HG03039 (cell line): ENCODE data around the gene ZNRF3.
"Not testable (repeated sequence)": the region's sequence is repeated elsewhere in the genome, so short reads cannot be mapped to it uniquely, and the experiment has no call there.

Experiments used
- ATAC-seq: cut with Tn5 transposase; IDR thresholded peaks from one replicate; pipeline ENCODE4 v1.9.1; 2021; ENCODE audit warnings: mild to moderate bottlenecking, moderate library complexity; ENCODE audit not compliant: unreplicated experiment

The ZNRF3 gene

DNA sequence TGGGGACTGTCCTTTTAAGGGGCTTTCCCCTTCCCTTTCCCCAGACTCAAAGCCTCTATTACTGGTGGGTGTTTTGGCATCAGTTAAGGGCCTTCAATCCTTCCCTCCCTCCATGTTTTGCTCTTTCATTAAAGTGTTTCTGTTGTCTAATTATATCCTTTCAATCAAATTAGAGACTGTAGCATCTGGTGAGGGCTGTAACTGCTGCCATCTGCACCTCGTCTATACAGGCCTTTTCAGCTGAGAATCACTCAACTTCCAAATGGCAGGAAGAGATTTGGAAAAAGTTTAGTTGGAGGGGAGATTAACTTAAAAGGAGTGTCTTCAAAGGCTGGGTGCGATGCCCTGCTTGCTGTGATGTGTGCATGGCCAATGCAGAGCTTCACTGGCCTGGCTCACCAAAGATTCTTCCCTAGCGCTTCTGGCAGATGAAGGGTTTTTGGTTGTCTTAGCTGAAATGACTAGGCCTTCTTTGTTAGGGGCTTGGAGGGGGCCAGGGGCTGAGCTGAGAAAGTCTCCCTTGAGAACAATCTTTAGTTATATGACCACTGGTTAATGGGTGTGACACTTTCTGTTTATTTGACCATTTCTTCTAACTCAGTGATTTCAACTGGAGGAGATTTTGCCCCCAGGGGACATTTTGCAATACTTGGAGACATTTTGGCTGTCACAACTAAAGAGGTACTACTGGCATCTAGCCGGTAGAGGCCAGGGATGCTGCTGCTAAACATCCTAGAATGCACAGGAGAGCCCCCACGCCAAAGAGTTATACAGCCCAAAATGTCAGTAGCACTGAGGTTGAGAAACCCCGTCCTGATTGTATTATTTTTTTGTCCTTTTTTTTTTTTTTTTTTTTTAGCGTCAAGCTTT, 197.0 kb downstream of the ZNRF3 start:
- ATAC-seq = no peak

DNA sequence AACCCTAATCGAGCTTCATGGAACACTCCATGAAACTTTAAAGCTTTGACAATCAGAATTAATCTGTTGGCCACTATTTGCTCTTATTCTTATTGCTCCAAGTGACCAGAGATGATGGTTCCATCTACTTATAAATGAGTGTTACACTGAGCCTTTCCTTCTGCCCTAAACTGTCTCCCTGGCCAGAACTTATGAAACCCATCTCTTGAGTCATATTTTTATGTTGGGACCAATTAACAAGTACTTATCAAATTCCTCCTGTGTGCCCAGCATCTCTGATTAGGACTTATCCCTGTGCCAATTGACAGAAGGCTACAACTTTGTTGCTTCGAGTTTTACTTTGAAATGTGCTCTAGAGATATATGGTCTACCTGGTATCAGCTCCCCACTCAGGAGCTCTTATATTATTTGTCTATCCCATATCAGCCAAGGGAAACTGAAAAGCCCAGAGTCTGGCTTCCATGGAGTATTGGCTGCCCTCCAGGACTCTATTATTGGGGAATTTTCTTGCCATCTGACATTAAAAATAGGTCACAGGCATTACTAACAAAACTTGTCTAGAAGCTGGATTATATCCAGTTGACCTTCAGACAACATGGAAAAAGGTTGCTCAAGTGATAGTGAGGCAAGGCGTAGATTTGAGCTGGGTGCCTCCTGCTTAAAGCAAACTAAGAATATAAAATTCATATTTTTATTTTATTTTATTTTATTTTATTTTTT, 198.3 kb downstream of the ZNRF3 start:
- ATAC-seq = no peak

- no peak for ATAC-seq
Measured at GRCh38 chr22:29082826-29083545, 199.6 kb downstream of the ZNRF3 start.

DNA sequence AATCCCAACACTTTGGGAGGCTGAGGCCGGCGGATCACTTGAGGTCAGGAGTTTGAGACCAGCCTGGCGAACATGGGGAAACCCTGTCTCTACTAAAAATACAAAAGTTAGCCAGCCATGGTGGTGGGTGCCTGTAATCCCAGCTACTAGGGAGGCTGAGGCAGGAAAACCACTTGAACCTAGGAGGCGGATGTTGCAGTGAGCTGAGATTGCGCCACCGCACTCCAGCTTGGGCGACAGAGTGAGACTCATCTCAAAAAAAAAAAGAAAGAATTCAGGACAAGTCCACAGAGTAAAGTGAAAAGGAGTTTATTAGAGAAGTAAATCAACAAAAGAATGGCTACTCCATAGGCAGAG, 200.2 kb downstream of the ZNRF3 start:
- ATAC-seq = not testable (repeated sequence)

DNA sequence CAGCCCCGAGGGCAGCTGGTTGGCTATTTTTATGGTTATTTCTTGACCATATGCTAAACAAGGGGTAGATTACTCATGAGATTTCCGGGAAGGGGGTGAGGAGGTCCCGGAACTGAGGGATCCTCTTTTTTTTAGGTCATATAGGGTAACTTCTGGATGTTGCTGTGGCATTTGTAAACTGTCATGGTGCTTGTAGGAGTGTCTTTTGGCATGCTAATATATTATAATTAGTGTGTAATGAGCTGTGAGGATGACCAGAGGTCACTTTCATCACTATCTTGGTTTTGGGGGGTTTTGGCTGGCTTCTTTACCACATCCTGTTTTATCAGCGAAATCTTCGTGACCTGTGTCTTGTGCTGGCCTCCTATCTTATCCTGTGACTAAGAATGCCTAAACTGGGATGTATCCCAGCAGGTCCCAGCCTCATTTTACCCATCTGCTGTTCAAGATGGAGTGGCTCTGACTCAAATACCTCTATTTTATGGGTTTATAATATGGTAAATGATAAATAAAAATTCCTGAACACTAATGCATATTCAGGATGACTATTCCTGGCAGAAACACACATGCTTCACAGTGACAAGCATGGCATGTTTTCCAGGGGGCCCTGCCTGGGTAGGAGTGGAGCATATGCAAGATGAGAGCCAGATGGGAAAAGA, 200.7 kb downstream of the ZNRF3 start:
- no peak for ATAC-seq

GRCh38 chr22:29087012-29087411, 203.6 kb downstream of the ZNRF3 start:
- ATAC-seq = no peak

DNA sequence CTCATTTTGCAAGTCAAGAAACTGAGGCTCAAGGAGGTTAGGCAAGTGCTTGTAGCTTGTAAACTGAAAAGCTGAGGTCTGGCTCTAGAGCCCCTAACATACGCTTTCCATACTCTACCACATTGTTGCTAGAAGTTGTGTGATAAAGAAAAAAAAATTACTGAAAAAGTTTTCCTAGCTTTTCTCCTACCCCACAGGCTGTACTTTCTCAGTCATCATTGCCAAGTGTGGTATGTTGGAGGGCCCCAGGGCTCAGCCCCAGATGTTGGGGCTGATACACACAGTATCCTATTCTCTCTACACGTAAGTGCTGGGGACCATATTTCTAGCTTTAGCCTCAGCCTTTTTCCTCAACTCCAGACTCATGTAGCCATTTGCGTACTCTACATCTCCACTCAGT, 205.4 kb downstream of the ZNRF3 start:
- no peak for ATAC-seq

DNA sequence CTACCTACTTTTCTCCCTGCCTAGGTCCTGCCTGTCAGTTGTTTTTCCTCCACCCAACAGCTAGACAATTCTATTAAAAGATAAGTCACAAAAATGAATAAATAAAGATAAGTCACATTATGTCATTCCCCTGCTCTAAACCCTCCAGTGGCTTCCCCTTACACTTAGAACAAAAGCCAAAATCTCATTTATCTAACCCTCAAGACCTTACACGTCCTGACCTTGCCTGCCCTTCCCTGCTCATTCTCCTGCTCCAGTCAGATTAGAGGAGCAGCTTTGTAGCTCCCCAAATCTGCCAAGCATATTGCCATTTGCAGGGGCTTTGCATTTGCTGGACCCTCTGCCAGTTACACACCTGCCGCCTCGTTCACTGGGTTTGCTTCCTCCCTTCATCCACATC, 206.1 kb downstream of the ZNRF3 start:
- ATAC-seq = no peak

DNA sequence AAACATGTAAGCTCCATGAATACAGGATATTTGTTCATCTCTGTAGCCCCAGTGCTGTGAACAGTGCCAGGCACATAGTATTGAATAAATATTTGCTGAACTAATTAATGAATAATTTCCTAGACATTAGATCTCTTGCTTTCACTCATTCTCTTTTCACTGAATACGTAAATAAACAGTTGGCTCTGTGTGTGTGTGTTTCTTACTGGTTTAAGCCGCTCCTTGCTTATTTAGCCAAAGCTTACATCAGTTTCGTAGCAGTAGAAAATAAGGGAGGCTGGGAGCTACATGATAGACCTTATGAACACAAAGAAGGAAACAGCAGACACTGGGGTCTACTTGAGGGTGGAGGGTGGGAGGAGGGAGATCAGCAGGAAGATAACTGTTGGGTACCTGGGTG, 206.7 kb downstream of the ZNRF3 start:
- no peak for ATAC-seq

DNA sequence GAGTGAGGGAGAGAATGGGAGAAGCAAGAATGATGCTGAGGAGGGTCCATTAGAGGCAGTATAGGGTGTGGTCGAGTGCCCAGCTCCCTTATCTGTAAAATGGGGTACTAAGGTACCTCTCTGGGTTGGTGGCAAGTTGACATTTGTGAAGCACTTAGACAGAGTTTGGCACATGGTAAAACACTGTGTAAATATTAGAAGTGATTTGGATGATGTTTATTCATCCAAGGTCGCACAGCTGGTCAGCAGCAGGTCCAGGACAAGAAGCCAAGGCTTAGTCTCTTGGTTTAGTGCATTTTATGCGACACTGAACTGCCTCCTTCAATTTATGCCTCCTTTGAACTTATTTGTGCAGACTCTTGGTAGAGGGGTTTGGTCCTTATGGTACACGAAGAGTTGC, 208.9 kb downstream of the ZNRF3 start:
- no peak for ATAC-seq

GRCh38 chr22:29093030-29093429, 209.7 kb downstream of the ZNRF3 start:
- no peak for ATAC-seq

GRCh38 chr22:29093501-29094300, 210.3 kb downstream of the ZNRF3 start:
- ATAC-seq = no peak

DNA sequence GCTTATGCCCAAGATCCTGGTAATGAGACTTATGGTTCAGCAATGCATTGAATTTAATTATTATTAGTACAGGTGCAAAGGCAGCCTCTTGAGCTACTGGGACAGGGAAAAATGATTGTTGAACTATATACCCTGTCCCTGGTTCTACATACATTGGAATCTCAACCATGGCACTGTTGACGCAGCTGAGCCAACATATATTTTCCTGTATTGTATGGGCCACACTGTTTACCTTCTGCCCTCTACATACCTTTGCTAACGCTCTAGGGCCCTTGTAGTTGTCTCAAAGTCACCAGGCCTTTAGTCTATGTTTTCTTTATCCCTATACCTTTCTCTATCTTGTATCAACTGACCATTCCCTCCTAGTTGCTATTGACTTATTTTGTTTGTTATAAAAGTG, 212.1 kb downstream of the ZNRF3 start:
- ATAC-seq = no peak

GRCh38 chr22:29096736-29097669, 213.6 kb downstream of the ZNRF3 start:
- no peak for ATAC-seq

DNA sequence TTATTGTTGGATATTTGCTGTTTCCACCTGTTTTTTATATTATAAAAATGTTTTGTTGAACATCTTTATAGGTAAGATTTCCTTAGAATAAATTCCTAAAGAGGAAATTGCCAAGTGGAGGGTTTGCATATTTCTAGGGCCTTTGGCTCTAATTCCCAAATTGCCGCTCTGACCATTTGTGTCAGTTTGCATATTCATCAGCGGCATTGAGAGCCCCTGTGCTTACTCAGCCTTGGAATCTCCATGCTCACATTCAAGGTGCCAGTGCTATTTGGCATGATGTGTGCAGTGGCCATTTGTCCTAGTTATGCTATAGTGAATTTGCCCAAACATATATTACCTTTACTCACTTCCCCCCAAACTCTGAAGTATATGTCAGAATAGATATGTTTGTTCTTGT, 214.9 kb downstream of the ZNRF3 start:
- no peak for ATAC-seq

GRCh38 chr22:29102300-29102699, 218.9 kb downstream of the ZNRF3 start:
- ATAC-seq = no peak

GRCh38 chr22:29103121-29103520, 219.7 kb downstream of the ZNRF3 start:
- ATAC-seq = no peak

DNA sequence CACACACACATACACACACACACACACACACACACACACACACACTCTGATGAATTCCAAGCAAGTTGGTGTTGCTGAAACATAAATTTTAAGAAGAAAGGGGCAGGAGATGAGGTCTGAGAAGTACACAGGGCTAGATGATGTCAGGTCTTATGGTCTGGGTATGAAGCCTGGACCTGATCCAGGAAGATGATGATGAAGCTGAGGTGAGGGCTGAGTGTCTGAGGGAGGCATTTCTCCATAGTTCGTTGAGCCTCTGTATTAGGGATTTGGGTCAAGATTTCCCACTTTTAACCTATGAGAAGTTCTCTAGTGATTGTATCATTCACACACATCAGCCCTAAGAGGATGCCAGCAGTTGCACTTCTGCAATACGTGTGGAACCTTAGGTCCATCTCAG, 222.1 kb downstream of the ZNRF3 start:
- ATAC-seq = no peak

DNA sequence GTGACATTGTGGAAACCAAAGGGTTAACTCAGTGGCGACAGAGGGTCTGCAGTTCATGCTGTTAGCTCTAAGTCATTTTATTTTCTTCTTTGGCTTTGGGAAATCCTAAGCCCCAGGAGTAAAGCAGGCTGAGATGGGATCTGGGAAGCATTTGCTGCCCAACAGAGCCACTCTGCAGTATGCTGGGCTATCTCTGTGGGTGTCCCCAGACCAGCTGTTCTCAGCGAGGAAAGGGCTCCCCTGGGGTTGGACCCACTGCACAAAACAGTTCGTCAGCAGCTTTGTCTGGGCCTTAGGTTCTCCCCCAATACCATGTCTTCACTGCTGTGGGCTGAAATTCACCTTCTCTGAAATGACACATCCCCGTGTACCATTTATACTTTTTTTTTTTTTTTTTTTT, 223.5 kb downstream of the ZNRF3 start:
- ATAC-seq = no peak
